Measurements from ENCODE around the gene LINGO3. TPM values are rescaled to one million over a fixed set of nuclear protein-coding genes. Genes with fewer than 3 reads are reported as not detected.

The LINGO3 gene
- polyA plus RNA-seq, 3 donors: 0.08 to 2.8 (median 2.2) TPM

DNA sequence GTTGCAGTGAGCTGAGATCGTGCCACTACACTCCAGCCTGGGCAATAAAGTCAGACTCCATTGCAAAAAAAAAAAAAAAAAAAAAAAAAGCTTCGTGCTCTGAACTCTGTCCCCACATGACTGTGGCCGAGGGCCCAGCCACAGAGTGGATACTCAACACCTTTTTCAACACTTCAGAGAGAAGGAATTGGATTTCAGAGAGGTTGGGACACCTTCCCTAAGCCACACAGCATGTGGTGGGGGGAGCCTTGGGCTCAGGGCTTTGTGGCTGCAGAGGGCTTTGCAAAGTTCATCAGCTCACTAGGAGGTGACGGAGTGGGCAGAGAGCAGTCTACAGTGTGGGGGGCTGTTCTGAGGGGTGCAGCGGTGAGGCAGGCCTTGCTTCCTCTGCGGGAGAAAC lies 11.0 kb upstream of the LINGO3 start:
- Histone ChIP-seq H2AFZ (ENCODE audit: insufficient read depth, low read depth, low read length, poor library complexity, severe bottlenecking) (no peak overlapping the region), H3K27me3 (ENCODE audit: control insufficient read depth in 2 of 2, insufficient read depth in 2 of 2, low read length in 2 of 2) (no peaks in the 10 kb centered on the region), H3K4me2 (replicated peaks; ENCODE audit: extremely low read depth, low read length, poor library complexity, severe bottlenecking) (no peak overlapping the region), H3K79me2 (ENCODE audit: insufficient read depth, low read length) (no peaks in the 10 kb centered on the region), H3K9me3 (replicated peaks in 1 of 2; ENCODE audit: control insufficient read depth in 1 of 2, insufficient read depth in 1 of 2, low read length in 2 of 2) (peaks cover 0 to 10% of the 10 kb centered on the region in 2 donors), H3K9ac (ENCODE audit: insufficient read depth, low read length, poor library complexity, severe bottlenecking) (no peak overlapping the region), H3K4me3 (replicated peaks in 1 of 3; ENCODE audit: low read depth in 2 of 3, low read length in 3 of 3) (no peak overlapping the region), H3K27ac (ENCODE audit: low read depth in 1 of 2, low read length in 2 of 2) (no peak overlapping the region), H3K36me3 (replicated peaks in 1 of 2; ENCODE audit: control insufficient read depth in 1 of 2, insufficient read depth in 2 of 2, low read length in 2 of 2) (peaks cover 17 to 25% of the 10 kb centered on the region in 2 donors), H4K20me1 (ENCODE audit: insufficient read depth, low read length) (no peaks in the 10 kb centered on the region), H3K4me1 (ENCODE audit: control insufficient read depth in 1 of 2, insufficient read depth in 2 of 2, low read length in 2 of 2) (peaks cover 15 to 21% of the 10 kb centered on the region in 2 donors)
- TF ChIP-seq, protein P1, sequence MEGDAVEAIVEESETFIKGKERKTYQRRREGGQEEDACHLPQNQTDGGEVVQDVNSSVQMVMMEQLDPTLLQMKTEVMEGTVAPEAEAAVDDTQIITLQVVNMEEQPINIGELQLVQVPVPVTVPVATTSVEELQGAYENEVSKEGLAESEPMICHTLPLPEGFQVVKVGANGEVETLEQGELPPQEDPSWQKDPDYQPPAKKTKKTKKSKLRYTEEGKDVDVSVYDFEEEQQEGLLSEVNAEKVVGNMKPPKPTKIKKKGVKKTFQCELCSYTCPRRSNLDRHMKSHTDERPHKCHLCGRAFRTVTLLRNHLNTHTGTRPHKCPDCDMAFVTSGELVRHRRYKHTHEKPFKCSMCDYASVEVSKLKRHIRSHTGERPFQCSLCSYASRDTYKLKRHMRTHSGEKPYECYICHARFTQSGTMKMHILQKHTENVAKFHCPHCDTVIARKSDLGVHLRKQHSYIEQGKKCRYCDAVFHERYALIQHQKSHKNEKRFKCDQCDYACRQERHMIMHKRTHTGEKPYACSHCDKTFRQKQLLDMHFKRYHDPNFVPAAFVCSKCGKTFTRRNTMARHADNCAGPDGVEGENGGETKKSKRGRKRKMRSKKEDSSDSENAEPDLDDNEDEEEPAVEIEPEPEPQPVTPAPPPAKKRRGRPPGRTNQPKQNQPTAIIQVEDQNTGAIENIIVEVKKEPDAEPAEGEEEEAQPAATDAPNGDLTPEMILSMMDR (IDR thresholded peaks at IDR 0.05): no peak
- Mint-ChIP-seq H3K4me1 (peaks cover 16% of the 10 kb centered on the region), H3K36me3 (peaks cover 11 to 38% of the 10 kb centered on the region in 2 donors), H3K27me3 (ENCODE audit: low read depth in 3 of 3) (peaks cover 0 to 10% (median 0%) of the 10 kb centered on the region in 3 donors), H3K4me3 (no peak overlapping the region), H3K9me3 (peaks cover 8 to 17% (median 13%) of the 10 kb centered on the region in 7 donors), H3K27ac (no peak overlapping the region)
- WGBS (ENCODE audit: insufficient coverage): 33% methylated on average over 3 of the region's 6 CpGs
- intact Hi-C loops (cut with micrococcal nuclease): loop anchor here (5.0 kb wide), 3 partner anchors 42 to 167 kb away; partner anchors contain the start of genes AP3D1 (in 2 of the 2), PLEKHJ1 (in 1 of the 2) and SF3A2 (in 1 of the 2)
- no peak for DNase-seq

DNA sequence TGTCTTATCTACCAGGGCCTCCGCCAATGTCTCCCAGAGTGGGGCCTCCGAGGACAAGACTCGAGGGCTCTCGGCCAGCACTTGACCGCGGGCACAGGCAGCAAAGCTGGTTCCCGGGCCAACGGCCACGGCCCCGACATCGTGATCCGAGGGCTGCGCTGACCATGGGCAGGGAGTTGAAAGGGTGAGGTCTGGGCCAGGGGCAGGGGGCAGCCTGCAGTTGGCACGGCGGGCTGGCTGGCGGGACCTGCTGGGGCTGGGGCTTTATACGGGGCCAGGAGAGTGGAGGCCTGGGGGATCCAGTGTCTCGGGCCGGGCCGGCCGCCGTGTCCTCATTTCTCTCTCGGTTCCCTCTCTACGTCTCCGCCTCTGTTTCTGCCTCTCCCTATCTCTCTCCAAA lies 9.8 kb upstream of the LINGO3 start:
- Histone ChIP-seq H3K4me3 (replicated peaks in 1 of 3; ENCODE audit: low read depth in 2 of 3, low read length in 3 of 3) (no peak overlapping the region), H3K79me2 (ENCODE audit: insufficient read depth, low read length) (no peaks in the 10 kb centered on the region), H4K20me1 (ENCODE audit: insufficient read depth, low read length) (no peaks in the 10 kb centered on the region), H3K9me3 (replicated peaks in 1 of 2; ENCODE audit: control insufficient read depth in 1 of 2, insufficient read depth in 1 of 2, low read length in 2 of 2) (peaks cover 0 to 10% of the 10 kb centered on the region in 2 donors), H3K27me3 (ENCODE audit: control insufficient read depth in 2 of 2, insufficient read depth in 2 of 2, low read length in 2 of 2) (peaks cover 0 to 6% of the 10 kb centered on the region in 2 donors), H2AFZ (ENCODE audit: insufficient read depth, low read depth, low read length, poor library complexity, severe bottlenecking) (no peak overlapping the region), H3K4me2 (replicated peaks; ENCODE audit: extremely low read depth, low read length, poor library complexity, severe bottlenecking) (no peak overlapping the region), H3K27ac (ENCODE audit: low read depth in 1 of 2, low read length in 2 of 2) (no peak overlapping the region), H3K4me1 (ENCODE audit: control insufficient read depth in 1 of 2, insufficient read depth in 2 of 2, low read length in 2 of 2) (peaks cover 15 to 21% of the 10 kb centered on the region in 2 donors), H3K36me3 (replicated peaks in 1 of 2; ENCODE audit: control insufficient read depth in 1 of 2, insufficient read depth in 2 of 2, low read length in 2 of 2) (peaks cover 11 to 13% of the 10 kb centered on the region in 2 donors), H3K9ac (ENCODE audit: insufficient read depth, low read length, poor library complexity, severe bottlenecking) (no peak overlapping the region)
- TF ChIP-seq, protein P1 (IDR thresholded peaks at IDR 0.05): no peak
- no peak for DNase-seq
- H3K27ac Mint-ChIP-seq: no peak overlapping the region
- WGBS (ENCODE audit: insufficient coverage): 98% methylated on average over 15 of the region's 25 CpGs
- H3K9me3 Mint-ChIP-seq: peaks cover 8 to 18% (median 15%) of the 10 kb centered on the region in 7 donors
- H3K36me3 Mint-ChIP-seq: peaks cover 5 to 26% of the 10 kb centered on the region in 2 donors
- no peak overlapping the region for H3K4me3 Mint-ChIP-seq
- intact Hi-C loops (cut with micrococcal nuclease): loop anchor here (5.0 kb wide), 3 partner anchors 40 to 165 kb away; partner anchors contain the start of genes AP3D1 (in 2 of the 2), PLEKHJ1 (in 1 of the 2) and SF3A2 (in 1 of the 2)
- H3K4me1 Mint-ChIP-seq: peaks cover 16% of the 10 kb centered on the region
- peaks cover 0 to 19% (median 10%) of the 10 kb centered on the region in 3 donors for H3K27me3 Mint-ChIP-seq (ENCODE audit: low read depth in 3 of 3)

All from CD14-positive monocyte (primary cell).